Prostate gland (tissue), 2 donors: Measurements from ENCODE around the gene NBAS.

ENCODE experiments used
- POLR2A ChIP-seq: fragments of 450-650 bp; IDR thresholded peaks from one replicate; pipeline ENCODE4 v1.6.1; 2016; ENCODE audit warnings: antibody characterized with exemption, mild to moderate bottlenecking
- POLR2AphosphoS5 ChIP-seq: sonication (generic); formaldehyde crosslinking; IDR thresholded peaks from one replicate; pipeline ENCODE4 v1.6.1; 2017; ENCODE audit warnings: antibody characterized with exemption
- TF ChIP-seq, protein P1 (sequence below), 4 experiments: fragments of 200-600 bp in 2 of 4; fragments of 450-650 bp in 2 of 4; sonication (generic) in 2 of 4; IDR thresholded peaks; 1 replicate in 3 of 4; 2 replicates in 1 of 4; pipeline ENCODE4 v1.5.1; 2016 to 2019; ENCODE audit warnings: antibody characterized with exemption in 4 of 4, mild to moderate bottlenecking in 2 of 4, moderate library complexity in 2 of 4

DNA sequence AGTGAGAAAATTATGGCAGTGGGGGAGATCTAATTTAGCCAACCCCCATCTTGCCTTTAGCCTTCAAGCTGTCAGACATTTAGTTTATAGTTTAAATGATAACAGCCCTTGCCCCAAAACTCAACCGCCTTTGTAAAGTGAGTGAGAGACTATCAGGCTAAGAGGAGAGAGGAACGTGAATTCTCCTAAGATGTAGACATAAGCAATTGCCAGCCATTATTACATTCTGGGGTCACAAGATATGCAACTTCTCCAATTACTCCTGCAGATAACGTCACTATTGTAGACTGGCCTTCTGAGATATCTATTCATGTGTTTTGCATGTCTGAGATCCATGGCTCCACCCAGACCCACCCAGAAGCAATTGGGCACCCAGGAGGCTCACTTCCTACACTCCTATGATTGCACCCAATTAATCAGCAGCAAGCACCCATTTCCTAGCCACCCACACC, 307.3 kb downstream of the NBAS start:
- TF ChIP-seq, protein P1, sequence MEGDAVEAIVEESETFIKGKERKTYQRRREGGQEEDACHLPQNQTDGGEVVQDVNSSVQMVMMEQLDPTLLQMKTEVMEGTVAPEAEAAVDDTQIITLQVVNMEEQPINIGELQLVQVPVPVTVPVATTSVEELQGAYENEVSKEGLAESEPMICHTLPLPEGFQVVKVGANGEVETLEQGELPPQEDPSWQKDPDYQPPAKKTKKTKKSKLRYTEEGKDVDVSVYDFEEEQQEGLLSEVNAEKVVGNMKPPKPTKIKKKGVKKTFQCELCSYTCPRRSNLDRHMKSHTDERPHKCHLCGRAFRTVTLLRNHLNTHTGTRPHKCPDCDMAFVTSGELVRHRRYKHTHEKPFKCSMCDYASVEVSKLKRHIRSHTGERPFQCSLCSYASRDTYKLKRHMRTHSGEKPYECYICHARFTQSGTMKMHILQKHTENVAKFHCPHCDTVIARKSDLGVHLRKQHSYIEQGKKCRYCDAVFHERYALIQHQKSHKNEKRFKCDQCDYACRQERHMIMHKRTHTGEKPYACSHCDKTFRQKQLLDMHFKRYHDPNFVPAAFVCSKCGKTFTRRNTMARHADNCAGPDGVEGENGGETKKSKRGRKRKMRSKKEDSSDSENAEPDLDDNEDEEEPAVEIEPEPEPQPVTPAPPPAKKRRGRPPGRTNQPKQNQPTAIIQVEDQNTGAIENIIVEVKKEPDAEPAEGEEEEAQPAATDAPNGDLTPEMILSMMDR (IDR thresholded peaks at IDR 0.05), result no peak
- TF ChIP-seq POLR2AphosphoS5 (no peak), POLR2A (no peak)
